Measurements from ENCODE around the gene LRRC45. TPM values are rescaled to one million over a fixed set of nuclear protein-coding genes. Genes with fewer than 3 reads are reported as not detected.
A peak's percentile ranks its signal among the peaks of the same experiment; 100 is the strongest.

LRRC45 gene
- total and polyA plus RNA-seq, 9 of the 15 experiments (the other 6 are each of a cell fraction or from before 2014, with no cell fraction given): 3.5 to 21.5 (median 11.2) TPM; not detected in 2

GRCh38 chr17:82019690-82020571, 3.2 kb upstream of the LRRC45 start:
- intact Hi-C loops (cut with micrococcal nuclease): loop anchor here (5.0 kb wide), 1 partner anchor 43 kb away; the partner anchor contains the start of gene ASPSCR1
- peaks cover 14 to 93% of the 10 kb centered on the region in 2 experiments for H3K4me1 ChIP-seq (replicated peaks in 1 of 2; ENCODE audit: control insufficient read depth in 2 of 2, insufficient read depth in 2 of 2, low read length in 2 of 2)
- H3K36me3 ChIP-seq (ENCODE audit: control insufficient read depth, insufficient read depth, low read length): peaks cover 30% of the 10 kb centered on the region; the same call in 1 of the 3 replicates
- H3K9ac ChIP-seq (ENCODE audit: insufficient read depth in 1 of 2, low read depth in 2 of 2, low read length in 2 of 2): peak overlapping the region in 1 of 2 experiments; percentile 95; a peak in 2 of 4 replicates
- in situ Hi-C loops (cut with MboI): no loop called here
- no peaks in the 10 kb centered on the region for H3K27me3 ChIP-seq (ENCODE audit: control insufficient read depth in 2 of 2, insufficient read depth in 2 of 2, low read length in 2 of 2)
- 56% methylated on average over 19 of the region's 34 CpGs for WGBS (ENCODE audit: insufficient coverage, low coverage, missing lambda C conversion rate)
- peaks cover 36% of the 10 kb centered on the region for H3K79me2 ChIP-seq (ENCODE audit: control insufficient read depth, insufficient read depth, low read length)
- peak; percentile 16 for ATAC-seq
- H3K4me3 ChIP-seq: no peak overlapping the region
- no peak overlapping the region for H2AFZ ChIP-seq (ENCODE audit: low read depth, low read length)
- H3K4me2 ChIP-seq (ENCODE audit: insufficient read depth, low read length): peak overlapping the region; percentile 4; the same call in 1 of the 2 replicates
- ChIA-PET CTCF (ENCODE audit: low intra/inter-chr PET ratio) (interaction anchor here (1.4 to 6.6 kb wide), 2 partner anchors 60 to 286 kb away, joined by 3 to 103 read pairs; partner anchors contain the start of gene NOTUM), POLR2A (interaction anchor here (0.5 to 5.0 kb wide), 6 partner anchors 15 to 404 kb away, joined by 3 to 51 read pairs (median 3); partner anchors contain the start of gene DCXR)
- H3K27ac ChIP-seq (ENCODE audit: extremely low read depth, low read depth, low read length): no peak overlapping the region
- peak; percentile 63 for FAIRE-seq
- peaks cover 17% of the 10 kb centered on the region for H4K20me1 ChIP-seq (replicated peaks; ENCODE audit: control insufficient read depth, insufficient read depth, low read length)
- no peaks in the 10 kb centered on the region for H3K9me1 ChIP-seq (ENCODE audit: control insufficient read depth, insufficient read depth, low read length)
- DNase-seq (ENCODE audit: extremely low read depth in 1 of 4, low spot score in 3 of 4): peak; percentile 66 to 81 (median 73)
- H3K9me3 ChIP-seq (replicated peaks; ENCODE audit: control insufficient read depth, insufficient read depth, low read depth, low read length): no peaks in the 10 kb centered on the region
- no TSS peak for BruUV-seq (replicated peaks)
- TF ChIP-seq NCOA6 (IDR thresholded peaks at IDR 0.05) (no peak), MAZ (CRISPR knock-in tag; conservative IDR thresholded peaks at IDR 0.05 in 1 of 2, IDR thresholded peaks at IDR 0.05 in 1 of 2) (peak; percentile 29 to 47; a peak in 1 of 4 replicates), STAG1 (CRISPR knock-in tag; IDR thresholded peaks at IDR 0.05; ENCODE audit: borderline replicate concordance) (peak; percentile 55; the same call in 1 of the 2 replicates), ZNF354B (CRISPR knock-in tag; IDR thresholded peaks at IDR 0.05) (no peak), ZNF511 (CRISPR knock-in tag; IDR thresholded peaks at IDR 0.05) (0 out of 2 replicates have a peak, but pooled peaks have one; percentile 40), NFIX (CRISPR knock-in tag; IDR thresholded peaks at IDR 0.05; ENCODE audit: low read depth) (no peak), NUFIP1 (IDR thresholded peaks at IDR 0.05; ENCODE audit: partially characterized antibody) (no peak), ERF (CRISPR knock-in tag; IDR thresholded peaks at IDR 0.05) (0 out of 2 replicates have a peak, but pooled peaks have one; percentile 19), SFPQ (IDR thresholded peaks at IDR 0.05; ENCODE audit: low read depth, low read length) (no peak), CREBBP (IDR thresholded peaks at IDR 0.05; ENCODE audit: low read depth, low read length) (no peak), NR2C1 (IDR thresholded peaks at IDR 0.05) (no peak), NR2C1 (tag; IDR thresholded peaks at IDR 0.05) (no peak), RBM39 (optimal IDR thresholded peaks at IDR 0.05; ENCODE audit: low read depth, low read length) (no peak), ZNF57 (CRISPR knock-in tag; IDR thresholded peaks at IDR 0.05) (no peak), NR4A1 (CRISPR knock-in tag; IDR thresholded peaks at IDR 0.05) (no peak), NR4A1 (tag; IDR thresholded peaks at IDR 0.05) (no peak), EP300 (IDR thresholded peaks at IDR 0.05; ENCODE audit: low read length) (no peak), BRD4 (IDR thresholded peaks at IDR 0.05) (no peak), ARID2 (IDR thresholded peaks at IDR 0.05) (no peak), EP400 (IDR thresholded peaks at IDR 0.05) (no peak), MYNN (IDR thresholded peaks at IDR 0.05) (peak; percentile 86), MYNN (CRISPR knock-in tag; IDR thresholded peaks at IDR 0.05) (no peak)
